Measurements from ENCODE around the gene ANKRD31. TPM values are rescaled to one million over a fixed set of nuclear protein-coding genes. Genes with fewer than 3 reads are reported as not detected.
"Not testable (repeated sequence)": the region's sequence is repeated elsewhere in the genome, so short reads cannot be mapped to it uniquely, and the experiment has no call there.

The ANKRD31 gene
- total RNA-seq, 1 experiment from 2014 or later: 0.15 TPM

- no peak for TF ChIP-seq EZH2 (IDR thresholded peaks at IDR 0.05; ENCODE audit: borderline replicate concordance, low read depth, low read length, poor library complexity, severe bottlenecking)
- no peak for TF ChIP-seq CTCF (conservative IDR thresholded peaks at IDR 0.05; ENCODE audit: low read depth, low read length)
- Histone ChIP-seq H3K4me1 (ENCODE audit: insufficient read depth, low read length, poor library complexity, severe bottlenecking) (no peaks in the 10 kb centered on the region), H3K9me3 (ENCODE audit: low read depth, low read length, poor library complexity, severe bottlenecking) (no peaks in the 10 kb centered on the region), H3K27ac (ENCODE audit: low read depth, low read length, poor library complexity, severe bottlenecking) (no peak overlapping the region), H3K27me3 (replicated peaks; ENCODE audit: insufficient read depth, low read depth, low read length, poor library complexity) (no peaks in the 10 kb centered on the region), H3K4me3 (ENCODE audit: low read depth, low read length, poor library complexity, severe bottlenecking) (no peak overlapping the region), H3K36me3 (ENCODE audit: insufficient read depth, low read length, poor library complexity, severe bottlenecking) (no peaks in the 10 kb centered on the region)
- CTCF ChIA-PET: no interaction called here
- intact Hi-C loops (cut with micrococcal nuclease; ENCODE audit: unreplicated experiment): no loop called here
- DNase-seq (ENCODE audit: low spot score): no peak
- POLR2A ChIA-PET (ENCODE audit: low non-redundant PET): no interaction called here
- no TSS peak for BruUV-seq (replicated peaks)
Observed at GRCh38 chr5:75234251-75234650, 2.4 kb downstream of the ANKRD31 start.

GRCh38 chr5:75226916-75227315 lies 9.8 kb downstream of the ANKRD31 start:
- ChIA-PET CTCF (no interaction called here), POLR2A (ENCODE audit: low non-redundant PET) (no interaction called here)
- Histone ChIP-seq H3K9me3 (ENCODE audit: low read depth, low read length, poor library complexity, severe bottlenecking) (no peaks in the 10 kb centered on the region), H3K4me3 (ENCODE audit: low read depth, low read length, poor library complexity, severe bottlenecking) (no peak overlapping the region), H3K27me3 (replicated peaks; ENCODE audit: insufficient read depth, low read depth, low read length, poor library complexity) (no peaks in the 10 kb centered on the region), H3K27ac (ENCODE audit: low read depth, low read length, poor library complexity, severe bottlenecking) (no peak overlapping the region), H3K36me3 (ENCODE audit: insufficient read depth, low read length, poor library complexity, severe bottlenecking) (no peaks in the 10 kb centered on the region), H3K4me1 (ENCODE audit: insufficient read depth, low read length, poor library complexity, severe bottlenecking) (no peaks in the 10 kb centered on the region)
- no peak for DNase-seq (ENCODE audit: low spot score)
- TF ChIP-seq CTCF (conservative IDR thresholded peaks at IDR 0.05; ENCODE audit: low read depth, low read length) (no peak), EZH2 (IDR thresholded peaks at IDR 0.05; ENCODE audit: borderline replicate concordance, low read depth, low read length, poor library complexity, severe bottlenecking) (no peak)
- intact Hi-C loops (cut with micrococcal nuclease; ENCODE audit: unreplicated experiment): no loop called here
- no TSS peak for BruUV-seq (replicated peaks)

- H3K36me3 ChIP-seq (ENCODE audit: insufficient read depth, low read length, poor library complexity, severe bottlenecking): no peaks in the 10 kb centered on the region
- ChIA-PET POLR2A (ENCODE audit: low non-redundant PET) (no interaction called here), CTCF (no interaction called here)
- DNase-seq (ENCODE audit: low spot score): no peak
- no peaks in the 10 kb centered on the region for H3K27me3 ChIP-seq (replicated peaks; ENCODE audit: insufficient read depth, low read depth, low read length, poor library complexity)
- no TSS peak for BruUV-seq (replicated peaks)
- H3K4me1 ChIP-seq (ENCODE audit: insufficient read depth, low read length, poor library complexity, severe bottlenecking): no peaks in the 10 kb centered on the region
- TF ChIP-seq CTCF (conservative IDR thresholded peaks at IDR 0.05; ENCODE audit: low read depth, low read length) (no peak), EZH2 (IDR thresholded peaks at IDR 0.05; ENCODE audit: borderline replicate concordance, low read depth, low read length, poor library complexity, severe bottlenecking) (no peak)
- no peak overlapping the region for H3K27ac ChIP-seq (ENCODE audit: low read depth, low read length, poor library complexity, severe bottlenecking)
- no peaks in the 10 kb centered on the region for H3K9me3 ChIP-seq (ENCODE audit: low read depth, low read length, poor library complexity, severe bottlenecking)
- no peak overlapping the region for H3K4me3 ChIP-seq (ENCODE audit: low read depth, low read length, poor library complexity, severe bottlenecking)
- intact Hi-C loops (cut with micrococcal nuclease; ENCODE audit: unreplicated experiment): no loop called here
Observed at GRCh38 chr5:75225506-75225905, 11.2 kb downstream of the ANKRD31 start.

GRCh38 chr5:75220787-75221186 lies 15.9 kb downstream of the ANKRD31 start:
- H3K27me3 ChIP-seq (replicated peaks; ENCODE audit: insufficient read depth, low read depth, low read length, poor library complexity); BruUV-seq (replicated peaks); DNase-seq (ENCODE audit: low spot score); H3K4me3 ChIP-seq (ENCODE audit: low read depth, low read length, poor library complexity, severe bottlenecking); H3K9me3 ChIP-seq (ENCODE audit: low read depth, low read length, poor library complexity, severe bottlenecking); H3K36me3 ChIP-seq (ENCODE audit: insufficient read depth, low read length, poor library complexity, severe bottlenecking); intact Hi-C loops (cut with micrococcal nuclease; ENCODE audit: unreplicated experiment); CTCF ChIA-PET; H3K4me1 ChIP-seq (ENCODE audit: insufficient read depth, low read length, poor library complexity, severe bottlenecking); H3K27ac ChIP-seq (ENCODE audit: low read depth, low read length, poor library complexity, severe bottlenecking); POLR2A ChIA-PET (ENCODE audit: low non-redundant PET): not testable (repeated sequence)

Data from A673 (cell line).